ENCODE results near the gene SOCS2.
"Not testable (repeated sequence)": the region's sequence is repeated elsewhere in the genome, so short reads cannot be mapped to it uniquely, and the experiment has no call there.

SOCS2 gene

DNA sequence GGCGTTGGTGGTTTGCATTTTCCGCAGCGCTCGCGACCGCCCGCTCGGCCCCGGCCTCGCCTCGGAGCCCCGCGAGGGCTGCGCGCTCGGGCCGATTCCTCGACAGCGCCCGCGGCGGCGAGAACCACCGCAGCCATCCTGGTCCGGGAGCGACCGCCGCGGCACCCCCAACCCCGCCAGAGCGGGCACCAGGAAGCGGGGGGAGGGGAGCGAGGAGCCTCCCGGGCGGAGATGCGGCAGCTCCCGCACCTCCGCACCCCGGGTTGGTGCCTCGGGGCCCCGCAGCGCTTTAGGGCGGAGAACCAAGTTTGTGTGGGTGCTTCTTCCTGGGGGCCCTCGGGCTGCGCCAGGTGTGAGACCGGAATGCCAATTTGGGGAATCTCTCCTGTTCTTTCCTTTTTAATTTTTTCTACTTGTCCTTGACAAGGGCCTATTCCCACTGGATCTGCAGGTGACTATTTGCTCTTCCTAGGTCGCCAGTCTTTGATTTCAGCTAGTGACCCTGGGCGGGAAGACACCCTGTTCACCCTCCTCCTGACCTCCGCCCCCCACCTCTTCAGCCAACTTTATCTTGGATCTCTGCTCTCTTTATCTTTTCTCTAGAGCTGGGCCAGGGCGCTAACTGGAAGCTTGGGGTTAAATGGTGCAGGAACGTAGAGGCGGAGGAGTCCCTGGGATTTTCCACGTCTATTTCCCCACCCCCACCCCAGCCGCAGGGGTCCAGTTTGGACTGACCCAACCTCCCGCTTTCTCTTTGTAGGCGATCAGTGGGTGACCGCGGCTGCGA, at the start of gene SOCS2:
SOCS2 (plus strand) TSS at position 751 of the 787 bp plus-strand sequence. CDS start 223 bp downstream, outside the sequence.
- no peak for DNase-seq

GRCh38 chr12:93524386-93525133, 47.9 kb upstream of the SOCS2 start:
- DNase-seq = no peak

GRCh38 chr12:93526786-93527428, 45.6 kb upstream of the SOCS2 start:
- DNase-seq = no peak

DNA sequence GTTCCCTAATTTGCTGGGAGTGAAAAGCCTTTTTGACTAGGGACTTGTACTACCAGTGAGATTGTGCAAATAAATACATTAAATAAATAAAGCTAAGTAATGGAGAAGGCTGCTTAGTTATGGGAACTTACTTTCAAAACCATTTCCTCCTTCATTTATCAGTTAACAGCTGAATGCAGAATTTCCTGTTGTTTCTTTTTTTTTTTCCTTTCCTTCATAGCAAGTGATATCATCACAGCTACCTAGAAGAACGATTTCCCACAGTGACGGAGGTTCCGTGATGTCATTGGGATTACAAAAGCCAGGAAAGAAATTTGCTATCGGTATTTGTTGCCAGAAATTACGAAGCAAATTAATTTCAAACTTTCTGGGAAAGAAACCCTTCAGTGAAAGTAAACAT, 42.1 kb upstream of the SOCS2 start:
- DNase-seq = no peak

- no peak for DNase-seq
Observed at GRCh38 chr12:93533310-93533709, 39.2 kb upstream of the SOCS2 start.

DNA sequence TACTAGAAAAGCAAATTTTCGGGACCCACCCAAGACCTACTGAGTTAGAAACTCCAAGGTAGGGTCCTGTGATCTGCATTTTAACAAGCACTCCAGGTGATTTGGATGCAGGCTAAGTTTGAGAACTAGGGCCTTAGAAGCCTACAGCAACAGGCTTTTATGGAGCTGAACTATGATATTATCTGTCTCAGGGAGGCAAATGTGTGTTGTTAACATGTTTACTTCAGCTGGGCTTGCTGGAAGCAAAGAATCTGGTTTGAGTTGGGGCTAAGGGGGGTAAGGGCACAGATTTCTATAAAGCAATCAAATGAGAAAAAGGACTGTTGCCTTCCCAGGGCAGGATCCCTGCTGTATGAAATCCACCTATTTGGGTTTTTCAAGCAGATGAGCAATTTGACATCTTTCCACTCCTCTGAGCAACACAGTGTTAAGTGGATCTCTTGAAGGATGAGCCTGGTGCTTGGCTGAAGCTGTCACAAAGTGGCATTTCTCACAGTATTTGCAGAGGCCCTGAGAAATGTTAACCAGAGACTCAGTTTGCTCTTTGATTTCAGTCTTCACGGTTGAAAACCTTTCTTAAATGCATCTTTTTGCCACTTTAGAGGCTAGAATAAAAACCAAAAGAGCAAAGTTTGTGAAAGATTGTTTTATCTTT, 36.2 kb upstream of the SOCS2 start:
- no peak for DNase-seq

GRCh38 chr12:93536766-93537488, 35.5 kb upstream of the SOCS2 start:
- DNase-seq = no peak

DNA sequence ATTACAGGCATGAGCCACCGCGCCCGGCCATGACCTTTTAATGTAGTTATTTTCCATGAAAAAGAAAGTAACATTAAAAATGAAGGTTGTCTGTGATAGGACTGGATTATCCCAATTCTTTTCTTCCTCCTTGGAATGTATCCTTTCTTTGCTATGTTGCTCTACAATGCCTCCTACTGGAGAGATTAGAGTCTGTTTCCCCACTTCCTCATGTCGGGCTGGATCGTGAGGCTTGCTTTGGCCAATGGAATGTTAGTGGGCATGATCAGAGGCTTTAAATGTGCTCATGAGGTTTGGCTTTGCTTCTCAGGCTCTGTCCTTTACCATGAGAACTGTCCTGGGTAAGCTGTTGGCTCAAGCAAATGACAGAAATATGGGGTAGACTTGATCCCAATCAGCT, 34.7 kb upstream of the SOCS2 start:
- no peak for DNase-seq

- DNase-seq = no peak
Observed at GRCh38 chr12:93539821-93540220, 32.7 kb upstream of the SOCS2 start.

DNA sequence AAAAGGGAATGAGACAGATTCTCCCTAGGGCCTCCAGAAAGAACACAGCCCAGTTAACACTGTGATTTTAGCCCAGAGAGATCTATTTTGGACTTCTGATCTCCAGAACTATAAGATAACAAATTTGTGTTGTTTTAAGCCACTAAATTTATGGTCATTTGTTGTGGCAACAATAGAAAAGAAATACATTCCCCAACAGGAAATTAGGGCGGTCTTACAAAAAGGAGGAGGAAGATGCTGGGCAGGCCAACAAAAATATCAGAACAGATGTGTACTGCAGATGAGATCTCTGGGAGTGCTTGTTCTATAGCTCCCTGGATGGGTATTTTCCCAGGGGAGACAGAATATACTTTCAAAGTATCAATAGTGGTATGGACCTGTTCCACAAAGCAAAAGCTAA, 32.0 kb upstream of the SOCS2 start:
- no peak for DNase-seq

GRCh38 chr12:93541578-93542225, 30.8 kb upstream of the SOCS2 start:
- DNase-seq = no peak

DNA sequence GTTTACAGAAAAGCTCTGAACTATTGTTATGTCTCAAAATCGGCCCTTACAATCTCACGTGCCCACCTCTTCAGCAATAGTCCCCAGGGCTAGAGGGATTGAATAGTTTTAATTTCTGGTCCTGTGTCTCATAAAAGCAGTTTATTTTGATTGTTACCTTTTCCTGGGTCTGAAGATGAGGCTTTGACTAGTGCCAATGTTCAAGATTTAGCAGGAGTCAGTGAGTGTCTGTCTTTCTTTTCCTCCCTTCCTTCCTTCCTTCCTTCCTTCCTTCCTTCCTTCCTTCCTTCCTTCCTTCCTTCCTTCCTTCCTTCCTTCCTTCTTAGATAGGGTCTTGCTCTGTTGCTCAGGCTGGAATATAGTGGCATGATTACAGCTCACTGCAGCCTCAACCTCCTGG, 24.7 kb upstream of the SOCS2 start:
- no peak for DNase-seq

- no peak for DNase-seq
Observed at GRCh38 chr12:93549174-93549573, 23.3 kb upstream of the SOCS2 start.

DNA sequence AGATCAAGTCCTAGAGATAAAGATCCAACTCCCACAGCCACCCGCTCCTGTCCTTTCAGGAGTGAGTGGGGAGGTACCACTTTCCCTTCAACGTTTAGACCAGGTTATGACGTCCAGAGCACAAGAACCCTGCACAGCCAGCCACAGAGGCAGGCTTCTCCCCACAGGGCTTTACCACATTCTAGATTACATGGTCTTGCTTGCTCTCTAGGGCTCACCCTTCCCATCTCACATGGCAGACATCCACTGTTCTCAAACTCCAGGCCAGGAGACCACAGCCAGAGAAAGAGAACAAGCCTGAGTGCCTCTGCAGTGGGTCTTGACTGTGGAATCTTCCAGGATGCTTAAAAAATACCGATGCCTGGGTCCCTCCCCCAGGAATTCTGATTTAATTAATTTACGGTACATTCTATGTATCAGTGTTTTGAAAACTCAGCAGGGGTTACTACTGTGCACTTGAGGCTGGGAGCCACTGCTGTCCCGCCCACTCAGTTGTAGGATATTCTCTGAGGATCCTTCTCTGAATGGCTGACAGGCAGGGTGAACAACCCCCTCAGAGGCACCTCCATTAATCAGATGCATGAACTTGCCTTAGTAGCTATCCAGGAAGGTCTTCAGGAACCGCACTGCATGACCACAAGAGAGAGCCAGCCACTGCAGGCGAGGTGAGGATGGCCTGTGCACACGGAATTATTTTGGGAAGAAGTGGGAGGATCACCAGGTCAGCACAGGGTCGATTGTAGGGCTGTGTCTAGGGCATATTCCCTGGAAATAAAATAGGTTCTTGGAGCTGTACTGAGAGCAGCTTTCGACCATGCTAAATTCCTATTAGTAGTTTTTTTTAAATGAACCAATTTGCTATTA, 21.5 kb upstream of the SOCS2 start:
- DNase-seq = no peak

DNA sequence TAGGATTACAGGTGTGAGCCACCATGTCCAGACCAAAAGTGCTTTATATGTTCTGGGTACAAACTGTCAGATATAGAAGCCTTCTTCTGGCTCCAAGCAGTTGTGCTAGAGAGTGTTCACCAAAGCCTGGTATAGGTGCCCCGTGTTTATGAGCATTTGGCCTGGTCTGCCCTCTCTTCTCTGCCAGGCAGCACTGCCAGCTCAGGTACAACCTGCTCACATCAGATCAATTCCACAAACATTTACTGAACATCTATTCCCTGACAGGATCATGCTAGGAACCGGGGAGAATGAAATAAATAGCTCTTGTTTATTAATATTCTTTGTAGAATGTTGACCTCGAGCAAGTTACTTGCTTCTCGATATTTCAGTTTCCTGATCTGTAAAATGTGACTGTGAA, 20.0 kb upstream of the SOCS2 start:
- DNase-seq = no peak

- DNase-seq = not testable (repeated sequence)
Observed at GRCh38 chr12:93557879-93558278, 14.6 kb upstream of the SOCS2 start.

- not testable (repeated sequence) for DNase-seq
Observed at GRCh38 chr12:93558685-93559084, 13.8 kb upstream of the SOCS2 start.

- no peak for DNase-seq
Observed at GRCh38 chr12:93563807-93564538, 8.5 kb upstream of the SOCS2 start.

DNA sequence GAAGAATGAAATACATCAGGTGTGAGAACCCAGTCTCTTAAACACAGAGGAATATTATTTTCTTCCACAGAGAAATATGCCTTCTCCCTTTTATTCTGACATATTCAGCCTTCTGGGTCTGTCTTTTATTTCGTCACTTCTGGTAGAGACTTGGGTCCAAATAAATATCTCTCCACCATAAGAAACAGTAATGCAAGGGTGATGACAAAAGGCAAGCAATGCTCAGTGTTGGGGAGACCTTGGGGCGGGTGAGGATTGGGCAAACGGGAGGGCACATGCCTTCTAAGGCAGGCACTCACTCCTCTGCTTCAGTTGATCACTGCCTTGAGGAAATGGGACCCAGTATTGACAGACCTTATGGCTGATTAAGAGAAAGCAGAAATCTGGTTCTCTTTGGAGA, 6.7 kb upstream of the SOCS2 start:
- DNase-seq = no peak

DNA sequence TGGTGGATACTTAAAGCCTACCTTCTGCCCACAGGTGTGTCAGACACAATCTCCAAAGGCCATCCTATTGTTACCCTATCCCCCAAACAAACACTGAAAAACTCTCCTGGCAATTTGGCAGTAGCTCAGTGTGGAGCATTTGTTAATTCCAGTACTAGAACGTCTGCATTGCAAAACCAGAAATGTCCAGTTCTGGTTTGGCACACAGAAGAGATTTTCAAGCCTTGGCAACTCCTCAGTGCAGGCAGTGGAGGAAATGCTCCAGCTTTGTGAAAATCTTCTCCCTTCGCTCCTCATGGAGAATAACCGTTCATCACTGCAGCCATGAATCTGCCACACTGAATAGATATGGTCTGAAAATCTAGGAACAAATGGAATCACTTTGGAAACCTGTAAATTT, 5.3 kb upstream of the SOCS2 start:
- DNase-seq = no peak

All from activated naive CD4-positive, alpha-beta T cell treated with Interleukin-2 at 50 U/mL for 16 hours (primary cell).